GM20000 (cell line): Measurements from ENCODE around the gene CCDC87.

Source experiments
- DNase-seq: peaks from one replicate; pipeline ENCODE4 v3.0.0; 2012; ENCODE audit warnings: low spot score
- CTCF ChIP-seq: IDR thresholded peaks from 2 replicates; pipeline ENCODE4 v1.5.1; 2012; ENCODE audit warnings: mild to moderate bottlenecking, control low read depth; ENCODE audit errors: extremely low read depth, missing control alignments

CCDC87 gene

GRCh38 chr11:66557733-66558326 lies 35.0 kb downstream of the CCDC87 start:
- no peak for TF ChIP-seq CTCF
- no peak for DNase-seq

- TF ChIP-seq CTCF = no peak
- DNase-seq = no peak
These were observed 36.8 kb downstream of the CCDC87 start for GRCh38 chr11:66556086-66556485.

- DNase-seq = no peak
- no peak for TF ChIP-seq CTCF
These were observed 37.4 kb downstream of the CCDC87 start for GRCh38 chr11:66555416-66555815.

GRCh38 chr11:66554602-66555001 lies 38.3 kb downstream of the CCDC87 start:
- TF ChIP-seq CTCF = no peak
- DNase-seq = no peak

GRCh38 chr11:66550887-66551286 lies 42.0 kb downstream of the CCDC87 start:
- no peak for DNase-seq
- TF ChIP-seq CTCF = no peak

- TF ChIP-seq CTCF = no peak
These were observed 43.2 kb downstream of the CCDC87 start for GRCh38 chr11:66549696-66550095.

GRCh38 chr11:66548774-66549630 lies 43.9 kb downstream of the CCDC87 start:
- DNase-seq = no peak
- no peak for TF ChIP-seq CTCF

More at GRCh38 chr11:66549696-66550095, 43.2 kb downstream of the CCDC87 start:
- DNase-seq = no peak
